Spinal cord (tissue), 10 donors: Measurements from ENCODE around the gene ZNF365. TPM values are rescaled to one million over a fixed set of nuclear protein-coding genes. Genes with fewer than 3 reads are reported as not detected.
"Not testable (repeated sequence)": the region's sequence is repeated elsewhere in the genome, so short reads cannot be mapped to it uniquely, and the experiment has no call there.

ENCODE experiments used
- DNase-seq, 6 donors: peaks; one replicate each; pipeline versions ENCODE4 v3.0.0 to v3.0.0-alpha.2; 2013 to 2015; ENCODE audit warnings: low spot score in 6 of 6, low read depth in 4 of 6
- H3K27ac ChIP-seq: one replicate; pipeline ENCODE4 v1.5.1; 2013; ENCODE audit warnings: low read depth, low read length, control low read depth
- H3K27me3 ChIP-seq: one replicate; pipeline ENCODE4 v1.6.1; 2013; ENCODE audit warnings: low read length; ENCODE audit not compliant: control insufficient read depth, insufficient read depth
- H3K36me3 ChIP-seq: one replicate; pipeline ENCODE4 v1.6.1; 2013; ENCODE audit warnings: low read length; ENCODE audit not compliant: control insufficient read depth, insufficient read depth
- H3K4me1 ChIP-seq: one replicate; pipeline ENCODE4 v1.6.1; 2013; ENCODE audit warnings: low read length; ENCODE audit not compliant: control insufficient read depth, insufficient read depth
- H3K4me3 ChIP-seq: one replicate; pipeline ENCODE4 v1.5.1; 2013; ENCODE audit warnings: low read depth, low read length, control low read depth
- H3K9me3 ChIP-seq: one replicate; pipeline ENCODE4 v1.6.1; 2013; ENCODE audit warnings: low read length; ENCODE audit not compliant: control insufficient read depth, insufficient read depth
- WGBS: methylation state at CpG from one replicate; pipeline ENCODE4 v1.1.5; 2013; ENCODE audit warnings: missing lambda C conversion rate; ENCODE audit not compliant: insufficient coverage; 5-methylcytosine and 5-hydroxymethylcytosine counted together
- polyA plus RNA-seq, 2 donors: library from polyadenylated mRNA; unstranded; fragments of 120-200 nt; gene quantifications; one replicate each; pipeline ENCODE4 v1.2.1, GENCODE V29; 2013; ENCODE audit not compliant: insufficient read length in 2 of 2
- total RNA-seq, 2 donors: library from RNA; depleted of rRNA in 1 of 2; stranded (reverse); fragments of 120-200 nt in 1 of 2; fragments of >200 nt in 1 of 2; gene quantifications; one replicate each; pipeline versions ENCODE4 v1.2.3 to v1.2.4, GENCODE V29; 2013 to 2014
- donor health status: healthy.

ZNF365 gene
- total and polyA plus RNA-seq, 4 donors, result 11.6 to 27.2 (median 21.8) TPM

GRCh38 chr10:62402508-62402907 is 28.3 kb downstream of the ZNF365 start:
- H3K27me3 ChIP-seq, result no peaks in the 10 kb centered on the region
- no peak overlapping the region for H3K27ac ChIP-seq
- H3K9me3 ChIP-seq, result no peaks in the 10 kb centered on the region
- H3K4me1 ChIP-seq, result no peaks in the 10 kb centered on the region
- no peak overlapping the region for H3K4me3 ChIP-seq
- peaks cover 4% of the 10 kb centered on the region for H3K36me3 ChIP-seq
- DNase-seq, result peak in 1 of 6 donors; percentile 20

GRCh38 chr10:62410528-62410927 is 36.4 kb downstream of the ZNF365 start:
- H3K27me3 ChIP-seq, H3K4me1 ChIP-seq, H3K4me3 ChIP-seq, H3K27ac ChIP-seq, DNase-seq, H3K36me3 ChIP-seq, H3K9me3 ChIP-seq: not testable (repeated sequence)
- WGBS, result no CpG with 5 or more reads among the region's 1 CpG

GRCh38 chr10:62410934-62411333 is 36.8 kb downstream of the ZNF365 start:
- H3K27ac ChIP-seq, H3K27me3 ChIP-seq, H3K4me3 ChIP-seq, H3K36me3 ChIP-seq, DNase-seq, H3K4me1 ChIP-seq, H3K9me3 ChIP-seq: not testable (repeated sequence)
- no CpG with 5 or more reads among the region's 1 CpG for WGBS

GRCh38 chr10:62413048-62413447 is 38.9 kb downstream of the ZNF365 start:
- no peak for DNase-seq
- Histone ChIP-seq H3K36me3 (no peaks in the 10 kb centered on the region), H3K9me3 (peaks cover 2% of the 10 kb centered on the region), H3K4me3 (no peak overlapping the region), H3K27me3 (no peaks in the 10 kb centered on the region), H3K27ac (no peak overlapping the region), H3K4me1 (no peaks in the 10 kb centered on the region)
- no CpG with 5 or more reads among the region's 5 CpGs for whole genome bisulfite sequencing

DNA sequence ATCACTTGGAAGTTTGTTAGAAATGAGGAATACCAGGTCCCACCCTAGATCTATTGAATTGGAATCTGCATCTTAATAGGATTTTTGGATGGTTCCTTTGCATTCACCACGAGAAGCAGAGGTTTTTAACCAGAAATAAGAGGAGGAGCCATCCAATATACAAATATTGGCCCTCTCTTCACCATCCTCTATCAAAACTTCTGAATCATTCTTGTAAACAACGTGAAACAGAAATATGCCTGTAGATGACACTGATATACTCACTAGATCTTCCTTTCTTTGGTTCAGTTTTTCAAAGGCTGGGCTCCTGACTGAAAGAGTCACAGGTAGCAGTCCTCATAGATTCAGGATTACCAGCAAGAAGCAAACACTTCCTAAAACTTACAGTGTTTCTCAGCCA is 39.5 kb downstream of the ZNF365 start:
- Histone ChIP-seq H3K4me1 (no peaks in the 10 kb centered on the region), H3K9me3 (peaks cover 2% of the 10 kb centered on the region), H3K4me3 (no peak overlapping the region), H3K27ac (no peak overlapping the region), H3K27me3 (no peaks in the 10 kb centered on the region), H3K36me3 (no peaks in the 10 kb centered on the region)
- WGBS, result 60% methylated on average over 1 of the region's 2 CpGs
- no peak for DNase-seq

DNA sequence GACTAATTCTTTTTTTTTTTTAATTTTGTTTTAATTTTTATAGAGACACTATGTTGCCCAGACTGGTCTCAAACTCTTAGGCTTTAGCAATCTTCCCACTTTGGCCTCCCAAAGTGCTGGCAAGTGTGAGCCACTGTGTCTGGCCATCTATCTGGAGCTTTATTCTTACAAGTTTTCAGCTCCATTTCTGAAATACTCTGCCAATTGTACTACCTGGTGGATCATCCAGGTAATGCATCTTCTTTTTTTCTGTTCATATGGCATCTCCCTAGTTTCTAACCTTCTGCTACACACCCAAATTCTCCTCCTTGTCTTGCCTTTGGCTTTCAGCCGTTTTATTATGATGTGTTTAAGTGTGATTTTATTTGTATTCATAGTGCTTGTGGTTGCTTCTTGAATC is 40.2 kb downstream of the ZNF365 start:
- no peak for DNase-seq
- no CpG with 5 or more reads among the region's 1 CpG for WGBS

DNA sequence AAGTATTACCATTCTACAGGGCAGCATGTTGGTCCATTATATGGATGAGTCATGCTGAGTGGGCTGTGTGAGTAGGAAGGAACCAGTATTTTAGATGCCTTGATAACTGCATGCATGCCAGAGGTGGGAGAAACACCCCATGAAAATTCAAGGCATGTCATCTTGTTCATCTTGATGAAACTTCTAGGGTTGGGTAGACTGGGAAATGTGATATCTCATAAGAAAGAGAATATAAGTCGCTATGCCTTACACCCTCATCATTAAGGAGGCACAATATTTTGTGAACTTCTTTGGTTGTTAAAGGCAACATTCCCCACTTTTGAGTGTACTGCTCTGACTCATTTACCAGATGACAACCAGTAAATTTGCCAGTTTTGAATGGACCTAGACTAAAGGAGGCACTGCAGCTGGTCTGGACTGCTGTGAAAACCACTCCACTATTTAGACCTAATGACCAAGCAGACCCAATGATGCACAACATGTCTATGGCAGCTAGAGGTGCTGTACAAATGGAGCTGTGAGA is 48.0 kb downstream of the ZNF365 start:
- H3K27me3 ChIP-seq, result no peaks in the 10 kb centered on the region
- no peaks in the 10 kb centered on the region for H3K36me3 ChIP-seq
- WGBS, result no CpG with 5 or more reads among the region's 1 CpG
- no peaks in the 10 kb centered on the region for H3K4me1 ChIP-seq
- H3K4me3 ChIP-seq, result no peak overlapping the region
- no peaks in the 10 kb centered on the region for H3K9me3 ChIP-seq
- DNase-seq, result no peak
- H3K27ac ChIP-seq, result no peak overlapping the region

More for the DNA sequence above, 40.2 kb downstream of the ZNF365 start:
- no peaks in the 10 kb centered on the region for H3K27me3 ChIP-seq
- no peak overlapping the region for H3K27ac ChIP-seq
- peaks cover 2% of the 10 kb centered on the region for H3K9me3 ChIP-seq
- H3K4me3 ChIP-seq, result no peak overlapping the region
- no peaks in the 10 kb centered on the region for H3K4me1 ChIP-seq
- no peaks in the 10 kb centered on the region for H3K36me3 ChIP-seq

GRCh38 chr10:62424026-62424425 is 49.9 kb downstream of the ZNF365 start:
- Histone ChIP-seq H3K4me1 (no peaks in the 10 kb centered on the region), H3K36me3 (no peaks in the 10 kb centered on the region), H3K27ac (no peak overlapping the region), H3K4me3 (no peak overlapping the region), H3K9me3 (no peaks in the 10 kb centered on the region), H3K27me3 (no peaks in the 10 kb centered on the region)
- no CpG with 5 or more reads among the region's 1 CpG for WGBS
- DNase-seq, result no peak

DNA sequence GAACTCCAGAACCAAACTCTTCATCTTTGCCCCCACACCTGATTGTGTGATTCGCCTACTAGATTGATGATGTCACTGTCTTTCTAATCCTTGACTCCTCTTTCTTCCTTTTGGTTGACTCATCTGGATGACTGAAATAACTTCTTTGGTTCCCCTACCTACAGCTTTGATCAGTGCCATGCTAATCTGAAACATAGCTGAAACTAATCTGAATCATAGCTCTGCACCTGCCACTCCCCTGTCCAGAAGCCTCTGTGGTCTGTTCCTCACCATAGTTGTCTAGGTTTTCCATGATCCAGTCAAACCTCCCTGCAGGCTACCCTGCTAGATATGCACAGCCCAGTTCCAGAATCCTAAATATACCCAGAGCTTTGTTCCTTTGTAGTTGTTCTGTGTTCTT is 51.9 kb downstream of the ZNF365 start:
- no peak overlapping the region for H3K4me3 ChIP-seq
- no peaks in the 10 kb centered on the region for H3K4me1 ChIP-seq
- H3K36me3 ChIP-seq, result no peaks in the 10 kb centered on the region
- no peaks in the 10 kb centered on the region for H3K9me3 ChIP-seq
- DNase-seq, result no peak
- no peak overlapping the region for H3K27ac ChIP-seq
- 100% methylated on average over 1 of the region's 1 CpG for WGBS
- H3K27me3 ChIP-seq, result no peaks in the 10 kb centered on the region

- WGBS, result 57% methylated on average over 2 of the region's 3 CpGs
- no peak for DNase-seq
- H3K27ac ChIP-seq, result no peak overlapping the region
- H3K27me3 ChIP-seq, result no peaks in the 10 kb centered on the region
- H3K9me3 ChIP-seq, result no peaks in the 10 kb centered on the region
- no peak overlapping the region for H3K4me3 ChIP-seq
- H3K4me1 ChIP-seq, result no peaks in the 10 kb centered on the region
- H3K36me3 ChIP-seq, result no peaks in the 10 kb centered on the region
Observed at GRCh38 chr10:62426600-62426999, 52.4 kb downstream of the ZNF365 start.
